BJ (cell line): ENCODE measurements around the gene FGD1. TPM values are rescaled to one million over a fixed set of nuclear protein-coding genes. Genes with fewer than 3 reads are reported as not detected.

Experiments
- CTCF ChIA-PET: fragments of 350-600 bp; formaldehyde crosslinking; extraction: SDS; loops from one replicate; lab custom pipeline; 2021; ENCODE audit warnings: antibody characterized with exemption, inconsistent platforms; lab: Yijun Ruan, JAX
- POLR2A ChIA-PET: fragments of 300-600 bp; sonication (Branson Sonifier 250); formaldehyde crosslinking; extraction: SDS; loops from one replicate; lab custom pipeline; 2021; ENCODE audit warnings: antibody characterized with exemption; lab: Charles Lee
- DNase-seq: peaks from one replicate; pipeline ENCODE4 v3.0.0-alpha.2; 2011; ENCODE audit warnings: low read depth
- H3K27me3 ChIP-seq: 2 replicates; pipeline ENCODE4 v1.6.0; 2011; ENCODE audit warnings: low read length; ENCODE audit not compliant: control insufficient read depth, insufficient read depth
- H3K36me3 ChIP-seq: 2 replicates; pipeline ENCODE4 v1.5.1; 2011; ENCODE audit warnings: low read length; ENCODE audit not compliant: control insufficient read depth, insufficient read depth
- H3K4me3 ChIP-seq: 2 replicates; pipeline ENCODE4 v1.5.1; 2011; ENCODE audit warnings: low read depth, mild to moderate bottlenecking, control low read depth, low read length
- CTCF ChIP-seq: IDR thresholded peaks from 2 replicates; pipeline ENCODE4 v1.5.1; 2011; ENCODE audit warnings: low read depth, mild to moderate bottlenecking, control low read depth, inconsistent platforms, low read length, moderate library complexity; ENCODE audit not compliant: insufficient read depth
- polyA plus RNA-seq: library from polyadenylated mRNA; depleted of rRNA; stranded (reverse); fragments of >200 nt; gene quantifications from 2 replicates; pipeline ENCODE4 v1.2.3, GENCODE V29; 2011

The FGD1 gene
- polyA plus RNA-seq, 1 experiment, result 5.6 TPM

- DNase-seq, result no peak
- H3K27me3 ChIP-seq, result no peaks in the 10 kb centered on the region
- peaks cover 5% of the 10 kb centered on the region for H3K36me3 ChIP-seq
- H3K4me3 ChIP-seq, result no peak overlapping the region
- ChIA-PET CTCF (no interaction called here), POLR2A (no interaction called here)
- no peak for TF ChIP-seq CTCF
Measured at GRCh38 chrX:54444752-54445151, 51.3 kb downstream of the FGD1 start.

- TF ChIP-seq CTCF, result no peak
- no peaks in the 10 kb centered on the region for H3K27me3 ChIP-seq
- peaks cover 2% of the 10 kb centered on the region; the same call in 1 of the 2 replicates for H3K36me3 ChIP-seq
- no peak overlapping the region for H3K4me3 ChIP-seq
- no peak for DNase-seq
- ChIA-PET POLR2A (no interaction called here), CTCF (no interaction called here)
Measured at GRCh38 chrX:54442790-54443189, 53.2 kb downstream of the FGD1 start.

DNA sequence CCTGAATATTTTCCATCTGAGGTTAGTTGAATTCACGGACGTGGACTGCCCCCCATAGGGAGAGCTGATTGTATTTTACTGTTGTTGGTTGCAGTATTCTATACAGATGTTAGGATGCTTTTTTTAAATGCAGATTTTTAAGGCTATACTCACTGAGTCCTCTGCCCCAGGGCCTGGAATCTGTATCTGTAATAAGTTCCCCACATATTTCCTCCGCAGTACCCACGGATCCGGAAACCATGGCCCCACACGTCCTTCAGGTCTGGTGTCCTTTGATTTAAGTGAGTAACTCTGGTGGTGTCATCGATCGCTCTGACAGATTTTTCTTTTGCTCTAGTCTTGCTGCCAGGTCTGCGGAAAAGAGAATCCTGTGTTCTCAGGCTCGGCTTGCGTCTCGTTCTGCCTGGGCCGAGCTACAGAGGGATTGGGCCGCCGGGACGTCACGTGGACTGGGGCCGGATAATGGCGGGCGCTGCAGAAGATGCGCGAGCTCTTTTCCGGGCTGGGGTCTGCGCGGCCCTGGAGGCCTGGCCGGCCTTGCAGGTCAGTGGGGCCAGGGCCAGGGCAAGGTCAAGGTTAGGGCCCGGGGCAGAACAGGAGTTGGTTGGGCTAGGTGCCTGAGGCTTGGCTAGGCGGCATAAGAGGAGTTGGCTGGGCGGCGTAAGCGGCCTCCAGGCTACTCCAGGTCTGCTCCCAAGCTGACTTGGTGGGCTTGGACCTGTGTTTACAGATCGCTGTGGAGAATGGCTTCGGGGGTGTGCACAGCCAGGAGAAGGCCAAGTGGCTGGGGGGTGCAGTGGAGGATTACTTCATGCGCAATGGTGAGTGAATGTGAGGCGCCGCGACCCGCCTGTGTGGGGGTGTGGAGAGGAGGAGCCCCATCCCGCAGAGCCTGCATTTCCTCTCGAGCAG lies 55.8 kb downstream of the FGD1 start, which contains the start of gene TSR2:
TSS of gene TSR2 (plus strand) at position 445 of the 912 bp plus-strand sequence. CDS start at position 463, 18 bp downstream.
- Histone ChIP-seq H3K4me3 (peak within 1 kb of the TSS; percentile 85), H3K36me3 (peaks cover 2% of the 10 kb centered on the region; the same call in 1 of the 2 replicates), H3K27me3 (no peaks in the 10 kb centered on the region)
- CTCF ChIA-PET, result interaction anchor here (0.6 kb wide), 1 partner anchor 21 kb away, joined by 3 read pairs; no protein-coding TSS in a partner anchor
- DNase-seq, result peak; percentile 44
- POLR2A ChIA-PET, result no interaction called here
- TF ChIP-seq CTCF, result no peak

DNA sequence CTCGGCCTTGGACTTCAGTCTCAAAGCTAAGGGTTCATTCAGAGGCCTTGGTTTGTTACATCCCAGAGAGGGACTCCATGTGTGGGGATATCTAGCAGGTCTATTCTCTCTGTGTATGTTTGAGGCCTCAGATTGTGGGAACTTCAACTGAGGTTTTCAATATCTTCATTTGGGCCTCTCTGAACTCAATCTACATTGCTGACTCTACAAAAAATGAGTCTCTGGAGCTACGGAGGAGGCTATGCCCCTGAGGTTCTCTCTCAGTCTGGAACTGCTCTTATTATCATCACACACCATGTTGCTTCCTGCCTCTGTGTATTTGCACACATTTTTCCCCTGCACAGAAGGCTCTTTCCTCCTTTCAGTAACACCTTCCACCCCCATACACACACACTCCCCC lies 60.9 kb downstream of the FGD1 start:
- H3K4me3 ChIP-seq, result no peak overlapping the region
- TF ChIP-seq CTCF, result no peak
- H3K27me3 ChIP-seq, result no peaks in the 10 kb centered on the region
- POLR2A ChIA-PET, result no interaction called here
- no peak for DNase-seq
- CTCF ChIA-PET, result no interaction called here
- no peaks in the 10 kb centered on the region for H3K36me3 ChIP-seq

DNA sequence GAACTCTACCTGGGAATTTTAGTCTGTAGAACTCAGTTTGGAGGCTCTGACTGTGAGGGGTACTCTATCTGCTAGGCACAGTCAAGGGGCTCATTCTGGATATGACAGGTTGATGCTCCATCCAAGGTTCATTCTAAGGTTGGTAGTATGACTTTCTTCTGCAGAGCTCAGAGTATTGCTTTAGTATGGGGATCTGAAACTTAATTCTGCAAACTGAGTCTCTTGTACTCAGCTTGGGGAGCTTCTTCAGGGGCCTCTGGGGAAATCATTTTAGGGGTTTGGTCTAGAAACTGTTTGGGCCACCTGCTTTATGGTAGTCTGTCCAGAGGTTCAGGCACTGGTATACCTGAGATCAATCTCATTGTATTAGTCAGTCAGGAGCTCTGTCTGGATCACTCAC lies 65.5 kb downstream of the FGD1 start:
- H3K36me3 ChIP-seq, result no peaks in the 10 kb centered on the region
- no peak for DNase-seq
- TF ChIP-seq CTCF, result no peak
- H3K27me3 ChIP-seq, result no peaks in the 10 kb centered on the region
- ChIA-PET POLR2A (no interaction called here), CTCF (no interaction called here)
- no peak overlapping the region for H3K4me3 ChIP-seq
